Measurements from ENCODE around the gene GALNS.
"Not testable (repeated sequence)": the region's sequence is repeated elsewhere in the genome, so short reads cannot be mapped to it uniquely, and the experiment has no call there.

GALNS gene

GRCh38 chr16:88772871-88773811 lies 83.6 kb downstream of the GALNS start:
- no peak for TF ChIP-seq SUZ12 (IDR thresholded peaks at IDR 0.05; ENCODE audit: extremely low read depth, insufficient read depth, insufficient read length)
- no peak for TF ChIP-seq YY1 (IDR thresholded peaks at IDR 0.05; ENCODE audit: insufficient read depth, insufficient read length)
- no peak for TF ChIP-seq ZNF274 (IDR thresholded peaks at IDR 0.05; ENCODE audit: low read depth, low read length)

GRCh38 chr16:88771781-88772180 lies 85.0 kb downstream of the GALNS start:
- peaks cover 63% of the 10 kb centered on the region for H3K4me1 ChIP-seq (ENCODE audit: insufficient read depth, insufficient read length)

More at GRCh38 chr16:88772871-88773811, 83.6 kb downstream of the GALNS start:
- H3K27me3 ChIP-seq (ENCODE audit: insufficient read depth, insufficient read length): peaks cover 51% of the 10 kb centered on the region
- no peaks in the 10 kb centered on the region for H3K9me3 ChIP-seq (ENCODE audit: insufficient read depth, low read length)
- peaks cover 64% of the 10 kb centered on the region for H3K4me1 ChIP-seq (ENCODE audit: insufficient read depth, insufficient read length)
- H3K9ac ChIP-seq (ENCODE audit: insufficient read length, low read depth): peak overlapping the region; percentile 26
- DNase-seq (ENCODE audit: low read depth, low spot score): no peak
- H3K4me3 ChIP-seq (ENCODE audit: insufficient read length, low read depth): no peak overlapping the region
- peaks cover 27% of the 10 kb centered on the region for H3K36me3 ChIP-seq (ENCODE audit: insufficient read depth, insufficient read length, low read length)

GRCh38 chr16:88771294-88771772 lies 85.4 kb downstream of the GALNS start:
- H3K9me3 ChIP-seq (ENCODE audit: insufficient read depth, low read length): no peaks in the 10 kb centered on the region
- peaks cover 69% of the 10 kb centered on the region for H3K27me3 ChIP-seq (ENCODE audit: insufficient read depth, insufficient read length)
- TF ChIP-seq YY1 (IDR thresholded peaks at IDR 0.05; ENCODE audit: insufficient read depth, insufficient read length): no peak
- TF ChIP-seq SUZ12 (IDR thresholded peaks at IDR 0.05; ENCODE audit: extremely low read depth, insufficient read depth, insufficient read length): no peak
- TF ChIP-seq ZNF274 (IDR thresholded peaks at IDR 0.05; ENCODE audit: low read depth, low read length): no peak
- H3K4me1 ChIP-seq (ENCODE audit: insufficient read depth, insufficient read length): peaks cover 62% of the 10 kb centered on the region
- H3K36me3 ChIP-seq (ENCODE audit: insufficient read depth, insufficient read length, low read length): peaks cover 22% of the 10 kb centered on the region
- H3K4me3 ChIP-seq (ENCODE audit: insufficient read length, low read depth): no peak overlapping the region
- no peak for DNase-seq (ENCODE audit: low read depth, low spot score)
- H3K9ac ChIP-seq (ENCODE audit: insufficient read length, low read depth): peak overlapping the region; percentile 72

More at GRCh38 chr16:88771781-88772180, 85.0 kb downstream of the GALNS start:
- peaks cover 20% of the 10 kb centered on the region for H3K36me3 ChIP-seq (ENCODE audit: insufficient read depth, insufficient read length, low read length)
- H3K9me3 ChIP-seq (ENCODE audit: insufficient read depth, low read length); H3K9ac ChIP-seq (ENCODE audit: insufficient read length, low read depth); DNase-seq (ENCODE audit: low read depth, low spot score); H3K4me3 ChIP-seq (ENCODE audit: insufficient read length, low read depth): not testable (repeated sequence)
- H3K27me3 ChIP-seq (ENCODE audit: insufficient read depth, insufficient read length): peaks cover 65% of the 10 kb centered on the region

GRCh38 chr16:88770461-88771293 lies 86.1 kb downstream of the GALNS start:
- Histone ChIP-seq H3K4me3 (ENCODE audit: insufficient read length, low read depth) (peak overlapping the region; percentile 36), H3K4me1 (ENCODE audit: insufficient read depth, insufficient read length) (peaks cover 57% of the 10 kb centered on the region), H3K9ac (ENCODE audit: insufficient read length, low read depth) (peak overlapping the region; percentile 74), H3K27me3 (ENCODE audit: insufficient read depth, insufficient read length) (peaks cover 73% of the 10 kb centered on the region), H3K36me3 (ENCODE audit: insufficient read depth, insufficient read length, low read length) (peaks cover 24% of the 10 kb centered on the region), H3K9me3 (ENCODE audit: insufficient read depth, low read length) (no peaks in the 10 kb centered on the region)
- TF ChIP-seq ZNF274 (IDR thresholded peaks at IDR 0.05; ENCODE audit: low read depth, low read length): no peak
- TF ChIP-seq SUZ12 (IDR thresholded peaks at IDR 0.05; ENCODE audit: extremely low read depth, insufficient read depth, insufficient read length): no peak
- no peak for TF ChIP-seq YY1 (IDR thresholded peaks at IDR 0.05; ENCODE audit: insufficient read depth, insufficient read length)
- DNase-seq (ENCODE audit: low read depth, low spot score): peak; percentile 57

- Histone ChIP-seq H3K27me3 (ENCODE audit: insufficient read depth, insufficient read length) (peaks cover 76% of the 10 kb centered on the region), H3K36me3 (ENCODE audit: insufficient read depth, insufficient read length, low read length) (peaks cover 21% of the 10 kb centered on the region)
- DNase-seq (ENCODE audit: low read depth, low spot score): peak; percentile 77
Measured at GRCh38 chr16:88769617-88770460, 86.9 kb downstream of the GALNS start.

GRCh38 chr16:88768071-88768783 lies 88.5 kb downstream of the GALNS start:
- Histone ChIP-seq H3K4me1 (ENCODE audit: insufficient read depth, insufficient read length) (peaks cover 65% of the 10 kb centered on the region), H3K9ac (ENCODE audit: insufficient read length, low read depth) (peak overlapping the region; percentile 64), H3K4me3 (ENCODE audit: insufficient read length, low read depth) (no peak overlapping the region), H3K9me3 (ENCODE audit: insufficient read depth, low read length) (no peaks in the 10 kb centered on the region), H3K27me3 (ENCODE audit: insufficient read depth, insufficient read length) (peaks cover 64% of the 10 kb centered on the region), H3K36me3 (ENCODE audit: insufficient read depth, insufficient read length, low read length) (peaks cover 22% of the 10 kb centered on the region)
- TF ChIP-seq SUZ12 (IDR thresholded peaks at IDR 0.05; ENCODE audit: extremely low read depth, insufficient read depth, insufficient read length) (no peak), YY1 (IDR thresholded peaks at IDR 0.05; ENCODE audit: insufficient read depth, insufficient read length) (no peak), ZNF274 (IDR thresholded peaks at IDR 0.05; ENCODE audit: low read depth, low read length) (no peak)
- no peak for DNase-seq (ENCODE audit: low read depth, low spot score)

More at GRCh38 chr16:88769617-88770460, 86.9 kb downstream of the GALNS start:
- Histone ChIP-seq H3K4me3 (ENCODE audit: insufficient read length, low read depth) (peak overlapping the region; percentile 36), H3K9ac (ENCODE audit: insufficient read length, low read depth) (peak overlapping the region; percentile 74), H3K9me3 (ENCODE audit: insufficient read depth, low read length) (no peaks in the 10 kb centered on the region), H3K4me1 (ENCODE audit: insufficient read depth, insufficient read length) (peaks cover 63% of the 10 kb centered on the region)
- TF ChIP-seq ZNF274 (IDR thresholded peaks at IDR 0.05; ENCODE audit: low read depth, low read length): no peak

Measured in NT2/D1 (cell line).